AG10803 (cell line): ENCODE results near the gene UROC1.

Experiments
- DNase-seq: peaks from one replicate; pipeline ENCODE4 v3.0.0; 2010; ENCODE audit warnings: low read depth
- H3K4me3 ChIP-seq: 2 replicates; pipeline ENCODE4 v1.5.1; 2011; ENCODE audit warnings: mild to moderate bottlenecking, low read length, control low read depth
- TF ChIP-seq, protein P1 (sequence below): conservative IDR thresholded peaks from 2 replicates; pipeline ENCODE4 v1.5.1; 2011; ENCODE audit warnings: mild to moderate bottlenecking, low read length, control low read depth, inconsistent platforms

UROC1 gene

DNA sequence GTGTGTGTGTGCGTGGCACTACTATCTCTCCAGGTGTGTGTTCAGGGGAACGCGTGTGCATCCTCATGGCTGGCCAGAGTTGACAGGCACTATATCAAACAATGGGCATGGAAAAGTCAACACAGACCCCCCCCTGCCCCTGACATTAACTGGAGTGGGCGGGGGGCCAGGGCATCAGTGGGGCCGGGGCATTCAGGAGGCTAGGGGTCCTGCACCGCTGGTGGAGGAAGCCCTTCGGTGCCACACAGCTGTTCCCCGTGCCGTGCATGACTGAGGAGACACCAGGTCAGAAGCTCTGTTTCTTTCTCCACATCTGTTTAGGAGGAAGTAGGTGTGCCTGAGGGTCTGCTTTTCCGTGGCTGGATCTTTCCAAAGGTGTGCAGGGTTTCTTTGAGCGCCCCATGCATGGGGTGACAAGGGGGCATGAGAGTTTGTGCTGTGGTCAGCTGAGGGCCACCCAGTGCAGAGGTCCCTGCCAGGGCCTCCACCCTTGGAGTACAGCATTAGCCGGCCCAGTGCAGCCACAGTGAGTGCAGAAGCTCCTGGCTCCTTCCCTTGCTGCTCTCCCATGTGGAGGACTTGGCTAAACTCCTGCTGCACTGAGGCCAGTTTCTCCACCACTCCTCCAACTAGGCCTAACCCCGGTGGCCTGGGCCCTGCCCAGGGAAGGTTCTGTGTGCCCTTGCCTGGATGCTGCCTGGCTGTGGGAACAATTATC is 33.7 kb upstream of the UROC1 start:
- peak; percentile 26 for DNase-seq
- TF ChIP-seq, protein P1, sequence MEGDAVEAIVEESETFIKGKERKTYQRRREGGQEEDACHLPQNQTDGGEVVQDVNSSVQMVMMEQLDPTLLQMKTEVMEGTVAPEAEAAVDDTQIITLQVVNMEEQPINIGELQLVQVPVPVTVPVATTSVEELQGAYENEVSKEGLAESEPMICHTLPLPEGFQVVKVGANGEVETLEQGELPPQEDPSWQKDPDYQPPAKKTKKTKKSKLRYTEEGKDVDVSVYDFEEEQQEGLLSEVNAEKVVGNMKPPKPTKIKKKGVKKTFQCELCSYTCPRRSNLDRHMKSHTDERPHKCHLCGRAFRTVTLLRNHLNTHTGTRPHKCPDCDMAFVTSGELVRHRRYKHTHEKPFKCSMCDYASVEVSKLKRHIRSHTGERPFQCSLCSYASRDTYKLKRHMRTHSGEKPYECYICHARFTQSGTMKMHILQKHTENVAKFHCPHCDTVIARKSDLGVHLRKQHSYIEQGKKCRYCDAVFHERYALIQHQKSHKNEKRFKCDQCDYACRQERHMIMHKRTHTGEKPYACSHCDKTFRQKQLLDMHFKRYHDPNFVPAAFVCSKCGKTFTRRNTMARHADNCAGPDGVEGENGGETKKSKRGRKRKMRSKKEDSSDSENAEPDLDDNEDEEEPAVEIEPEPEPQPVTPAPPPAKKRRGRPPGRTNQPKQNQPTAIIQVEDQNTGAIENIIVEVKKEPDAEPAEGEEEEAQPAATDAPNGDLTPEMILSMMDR, result no peak
- H3K4me3 ChIP-seq, result no peak overlapping the region

DNA sequence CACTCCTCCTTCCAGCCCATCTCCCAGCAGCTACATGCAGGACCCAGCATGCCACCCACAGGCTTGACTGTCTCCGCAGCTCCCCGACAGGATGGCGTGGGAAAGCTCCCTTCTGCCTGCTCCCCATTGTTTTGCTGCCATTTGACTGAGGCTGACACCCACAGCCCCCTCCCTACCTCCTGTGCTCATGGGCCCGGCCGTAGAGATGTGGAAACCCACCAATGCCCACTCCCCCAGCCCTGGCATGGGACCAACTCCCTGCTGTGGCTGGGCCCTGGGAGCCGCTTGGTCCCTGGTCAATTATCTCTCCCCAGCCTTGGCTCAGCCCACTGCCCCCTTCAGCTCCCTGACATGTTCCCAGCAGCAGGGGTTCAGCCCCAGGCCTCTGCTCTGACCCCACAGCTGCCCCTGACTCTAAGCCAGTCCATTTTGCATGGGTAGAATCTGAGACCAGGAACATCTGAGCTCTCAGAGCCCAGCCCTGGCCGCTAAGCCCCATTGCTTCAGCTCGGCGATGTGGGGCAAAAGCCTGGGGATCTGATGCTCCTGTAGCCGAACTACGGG is 33.0 kb upstream of the UROC1 start:
- DNase-seq, result no peak
- no peak overlapping the region for H3K4me3 ChIP-seq
- TF ChIP-seq, protein P1, result no peak

DNA sequence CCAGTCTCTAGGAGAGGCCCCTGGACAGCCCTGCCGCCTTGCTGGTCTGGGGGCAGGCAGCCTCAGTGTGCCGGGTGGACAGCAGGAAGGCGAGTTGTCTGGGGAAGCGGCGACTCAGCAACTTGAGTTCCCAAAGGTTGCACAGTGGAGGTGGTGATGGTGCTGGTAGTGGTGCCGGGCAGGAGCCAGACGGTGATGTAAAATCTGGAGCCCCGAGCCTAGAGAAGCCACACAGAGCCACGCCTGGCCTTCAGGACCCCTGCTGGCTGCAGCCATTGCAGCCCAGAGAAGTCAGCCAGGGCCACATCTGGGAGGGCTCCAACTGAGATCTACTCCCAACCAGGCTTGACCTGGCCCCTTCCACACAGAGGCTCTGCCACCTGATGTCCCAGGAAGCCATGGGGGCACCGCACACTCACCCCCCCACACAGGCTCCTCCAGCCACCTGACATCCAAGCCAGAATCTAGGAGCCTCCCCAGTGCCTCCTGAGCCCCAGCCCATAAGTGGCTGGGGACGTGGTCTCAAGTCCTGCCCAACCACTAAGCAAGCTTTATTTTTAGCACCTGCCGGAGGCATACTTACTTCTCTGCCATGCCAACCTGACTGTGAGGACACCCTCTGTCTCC is 32.4 kb upstream of the UROC1 start:
- no peak overlapping the region for H3K4me3 ChIP-seq
- TF ChIP-seq, protein P1, result no peak
- no peak for DNase-seq

DNA sequence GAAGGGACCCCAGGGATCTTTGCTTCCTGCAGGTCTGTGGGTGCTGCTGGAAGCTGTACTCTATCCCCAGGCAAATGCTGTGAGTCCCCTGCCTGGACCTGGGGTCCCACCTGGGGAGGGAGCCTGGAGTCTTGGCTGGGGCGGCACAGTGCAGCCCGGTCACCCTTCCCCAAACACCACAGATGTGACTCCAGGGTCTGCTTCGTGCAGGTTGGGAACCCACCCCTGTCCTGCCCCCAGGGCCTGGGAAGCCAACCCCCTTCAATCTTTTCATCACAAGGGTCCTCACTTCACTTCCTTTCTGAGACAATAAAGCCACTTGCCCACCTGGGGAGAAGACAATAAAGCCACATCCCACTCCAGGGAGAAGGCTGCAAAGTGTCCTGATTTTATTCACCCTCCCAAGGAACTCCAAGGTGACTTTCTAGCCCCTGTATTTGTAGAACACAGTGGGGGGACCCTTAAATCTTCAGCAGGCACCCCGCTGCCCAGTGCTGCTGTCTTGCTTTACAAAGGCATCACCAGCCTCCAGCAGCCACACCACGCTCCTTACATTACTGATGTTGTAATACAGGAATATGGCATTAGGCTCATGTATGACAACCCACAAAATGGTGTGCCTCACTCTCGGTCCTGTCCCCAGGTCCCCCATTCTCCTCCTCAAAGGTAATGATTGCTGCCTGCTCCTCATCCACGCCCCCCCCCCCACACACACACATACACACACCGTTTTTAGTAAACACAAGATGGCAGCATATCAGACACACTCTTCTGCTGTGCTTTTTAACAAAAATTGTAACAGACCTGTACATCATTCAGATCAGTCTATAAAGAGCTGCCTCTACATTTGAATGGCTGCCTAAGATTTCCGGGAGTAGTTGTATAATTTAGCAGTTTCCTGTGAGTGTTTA is 31.2 kb upstream of the UROC1 start:
- TF ChIP-seq, protein P1, result 0 out of 2 replicates have a peak, but pooled peaks have one; percentile 1
- no peak for DNase-seq
- H3K4me3 ChIP-seq, result no peak overlapping the region

DNA sequence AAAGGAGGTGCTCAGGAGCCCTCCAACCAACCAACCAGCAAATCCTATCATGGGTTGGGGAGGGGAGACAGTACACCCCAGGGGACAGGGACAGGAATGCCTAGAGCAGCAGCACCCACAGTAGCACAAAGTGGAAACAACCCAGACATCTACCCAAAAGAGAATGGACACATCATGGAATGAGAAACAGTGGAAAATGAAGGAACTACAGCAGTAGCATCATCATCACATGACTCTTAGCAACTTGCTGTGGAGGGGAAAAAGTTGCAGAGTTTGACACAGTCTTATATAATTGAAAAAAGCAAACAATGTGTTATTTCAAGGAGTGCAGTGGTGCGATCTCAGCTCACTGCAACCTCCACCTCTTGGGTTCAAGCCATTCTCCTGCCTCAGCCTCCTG is 30.1 kb upstream of the UROC1 start:
- DNase-seq, result no peak
- TF ChIP-seq, protein P1, result no peak

DNA sequence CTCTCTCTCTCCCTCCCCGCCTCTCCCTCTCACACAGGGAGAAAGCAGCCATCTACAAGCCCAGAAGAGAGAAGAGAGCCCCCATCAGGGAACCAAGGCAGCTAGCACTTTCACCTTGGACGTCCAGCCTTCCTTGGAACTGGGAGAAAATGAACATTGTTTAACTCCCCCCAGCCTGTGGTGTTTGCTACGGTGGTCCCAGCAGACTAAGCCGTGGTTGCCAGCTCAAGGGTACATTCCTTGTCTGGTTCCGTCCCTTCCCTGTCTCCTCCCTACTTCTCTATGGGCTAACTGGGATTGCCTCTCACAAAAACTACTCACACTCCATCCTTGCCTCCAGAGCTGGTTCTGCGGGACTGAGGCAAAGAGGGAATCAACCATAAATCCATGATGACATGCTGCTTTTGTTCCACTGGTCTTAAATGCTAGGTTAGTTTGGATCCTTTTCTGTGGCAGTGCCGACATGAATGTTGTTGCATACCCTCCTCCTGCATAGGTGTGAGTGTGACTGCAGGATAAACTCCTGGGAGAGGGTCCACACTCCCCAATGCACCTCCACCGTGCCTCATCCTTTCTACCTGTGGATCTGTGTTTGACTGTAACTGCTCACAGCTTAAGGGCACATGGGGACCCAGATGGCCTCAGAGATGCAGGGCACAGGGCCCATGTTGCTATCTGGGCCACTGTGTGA is 29.1 kb upstream of the UROC1 start:
- no peak overlapping the region for H3K4me3 ChIP-seq
- TF ChIP-seq, protein P1, result no peak
- DNase-seq, result no peak

More for the DNA sequence above, 30.1 kb upstream of the UROC1 start:
- no peak overlapping the region for H3K4me3 ChIP-seq
